HG02852 (cell line): ENCODE results near the gene WNT5B.

Experiments used
- ATAC-seq: cut with Tn5 transposase; IDR thresholded peaks from one replicate; pipeline ENCODE4 v1.9.1; 2021; ENCODE audit warnings: mild to moderate bottlenecking, moderate library complexity; ENCODE audit not compliant: unreplicated experiment

The WNT5B gene

DNA sequence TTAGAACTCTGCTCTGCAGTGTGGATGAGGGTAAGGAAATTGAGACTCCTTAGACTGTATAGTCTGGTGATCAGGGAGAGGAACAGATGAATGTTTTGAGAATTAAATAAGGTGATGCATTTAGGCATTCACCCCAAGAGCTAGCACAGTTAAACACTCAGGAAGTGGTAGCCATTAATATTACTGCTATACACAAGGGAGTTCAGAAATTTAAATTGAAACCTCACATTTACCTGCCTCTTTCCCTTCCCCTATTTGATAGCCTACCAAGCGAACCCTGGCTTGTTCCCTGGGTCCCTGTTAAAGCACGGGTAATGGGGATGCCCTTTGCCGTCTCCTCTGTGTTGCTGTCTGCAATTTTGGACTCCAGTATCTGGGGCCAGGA lies 18.2 kb downstream of the WNT5B start:
- no peak for ATAC-seq

DNA sequence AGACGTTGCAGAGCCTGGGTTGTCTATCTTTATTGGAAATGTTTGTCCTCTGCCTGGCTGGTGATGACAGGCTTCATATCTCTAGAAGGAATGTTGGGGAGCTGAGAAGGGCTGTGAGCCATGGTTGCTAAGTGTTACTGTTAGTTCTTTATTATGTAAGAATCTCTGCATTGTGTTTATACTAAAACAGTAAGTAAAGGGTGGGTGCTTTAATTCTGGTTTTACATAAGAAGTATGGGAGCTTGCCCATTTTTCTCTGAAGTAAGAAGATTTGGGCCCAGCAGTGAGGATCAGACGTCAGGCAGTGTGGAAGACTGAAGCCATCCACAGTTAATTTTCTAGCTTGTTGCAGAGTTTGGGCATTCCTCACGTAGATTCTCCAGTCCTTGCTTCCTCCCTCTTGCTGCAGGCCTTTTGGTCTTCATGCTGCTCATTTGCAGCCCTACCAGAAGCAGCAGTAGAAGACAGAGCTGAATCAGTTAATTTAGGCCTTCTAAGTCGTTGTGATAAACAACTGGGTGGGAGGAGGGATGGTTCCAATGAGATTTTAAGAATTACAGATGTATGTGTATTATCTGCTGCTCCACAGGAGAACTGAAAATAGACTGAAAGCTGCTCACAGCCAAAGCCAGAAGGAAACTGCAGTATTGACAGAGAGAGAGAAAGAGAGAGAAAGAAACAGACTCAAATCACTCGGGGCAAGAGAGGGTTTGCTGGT lies 21.4 kb downstream of the WNT5B start:
- no peak for ATAC-seq

DNA sequence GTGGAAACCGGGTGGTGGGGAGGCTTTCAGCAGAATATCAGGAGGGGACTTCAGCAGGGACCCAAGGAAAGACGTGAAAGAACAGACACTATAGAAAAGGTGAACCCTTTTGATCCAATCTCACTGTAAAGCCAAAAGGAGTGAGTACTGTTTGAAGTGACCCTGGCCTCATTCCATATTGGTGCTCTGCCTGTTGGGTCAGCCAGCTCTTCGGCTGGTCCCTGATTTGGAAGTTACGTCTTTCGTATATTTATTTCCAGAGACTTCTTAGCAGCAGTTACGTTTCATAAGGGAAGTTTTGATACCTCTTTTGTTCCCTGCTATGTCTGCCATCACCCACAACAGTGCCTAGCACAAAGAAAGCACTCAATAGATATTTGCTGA lies 21.9 kb downstream of the WNT5B start:
- no peak for ATAC-seq

DNA sequence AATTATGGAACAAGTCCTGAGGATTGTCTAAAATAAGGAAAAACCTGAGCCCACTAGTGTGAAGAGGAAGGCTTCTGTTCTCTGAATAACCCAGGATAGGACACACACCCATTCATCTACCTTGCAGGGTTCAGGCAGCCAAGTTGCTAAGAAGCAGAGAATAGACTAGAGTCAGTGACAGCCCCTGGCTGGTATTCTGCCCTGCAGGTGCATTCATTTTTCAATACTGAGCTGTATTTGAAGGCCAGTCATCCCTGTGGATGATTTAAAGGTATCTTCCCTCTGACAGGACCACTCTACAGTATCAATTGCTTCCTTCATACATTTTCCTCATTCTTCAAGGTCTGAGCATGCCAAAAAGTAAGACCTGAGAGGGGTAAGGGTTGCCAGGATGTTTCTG lies 22.9 kb downstream of the WNT5B start:
- ATAC-seq = no peak

DNA sequence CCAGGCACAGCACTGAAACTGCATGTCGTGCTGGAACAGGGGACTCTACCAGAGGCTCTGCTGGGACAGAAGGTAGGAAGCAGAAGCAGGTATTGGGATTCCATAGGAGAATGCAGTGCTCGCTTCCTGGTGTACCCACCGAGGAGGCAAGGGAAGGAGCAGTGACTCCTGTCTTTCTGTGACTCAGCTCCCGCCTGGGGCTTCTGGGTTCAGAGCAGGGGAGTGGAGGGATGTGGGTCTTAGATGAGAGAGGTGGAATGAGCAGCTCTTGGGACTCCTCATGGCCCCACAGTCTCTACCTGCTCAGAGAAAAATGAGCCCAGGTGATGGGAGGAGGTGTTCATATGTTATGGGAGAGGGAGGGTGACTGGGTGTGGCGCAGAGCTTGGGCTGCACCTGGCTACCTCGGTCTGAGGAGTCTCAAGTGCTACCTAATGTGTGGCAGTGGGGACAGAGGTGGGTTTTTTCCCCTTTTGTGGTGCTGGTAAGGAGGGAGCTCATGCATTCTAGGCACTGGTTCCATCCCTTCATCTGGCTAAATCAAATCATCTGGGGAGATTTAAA lies 26.3 kb downstream of the WNT5B start:
- ATAC-seq = no peak

DNA sequence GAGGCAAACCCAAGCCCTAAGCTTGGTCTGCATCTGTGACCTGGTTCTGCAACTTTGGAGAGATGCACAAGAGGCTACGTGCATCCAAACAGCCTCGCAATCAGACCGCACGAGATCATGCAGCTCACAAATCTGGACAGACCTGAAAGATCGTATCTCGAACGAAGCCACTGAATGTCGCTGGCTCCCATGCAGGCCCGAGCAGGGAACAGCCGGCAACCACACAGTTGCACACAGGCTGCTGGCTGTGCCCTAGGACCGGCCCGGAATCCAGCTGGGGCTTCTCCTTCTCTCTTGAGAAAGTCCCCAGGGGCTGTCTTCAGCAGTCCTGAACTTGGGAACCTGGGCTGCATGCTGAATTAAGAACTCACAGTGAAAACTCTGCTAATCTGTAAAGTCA lies 27.9 kb downstream of the WNT5B start:
- no peak for ATAC-seq

DNA sequence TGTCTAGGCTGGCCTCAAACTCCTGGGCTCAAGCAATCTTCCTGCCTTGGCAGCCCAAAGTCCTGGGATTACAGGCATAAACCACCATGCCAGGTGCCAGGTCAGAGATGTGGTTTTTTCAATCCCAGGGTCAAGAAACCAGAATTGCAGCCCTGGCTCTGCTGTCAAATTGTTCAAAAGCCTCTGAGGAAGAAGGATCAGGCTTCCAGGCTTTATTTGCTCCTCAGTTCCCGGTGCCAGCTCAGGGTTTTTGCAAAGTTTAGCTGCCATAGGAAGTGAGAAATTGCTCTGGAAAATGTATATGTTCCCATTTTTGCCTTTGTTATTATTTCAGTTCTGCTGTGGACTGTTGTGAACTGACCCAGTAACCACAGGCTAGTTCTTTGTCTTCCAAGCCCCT lies 28.7 kb downstream of the WNT5B start:
- no peak for ATAC-seq

DNA sequence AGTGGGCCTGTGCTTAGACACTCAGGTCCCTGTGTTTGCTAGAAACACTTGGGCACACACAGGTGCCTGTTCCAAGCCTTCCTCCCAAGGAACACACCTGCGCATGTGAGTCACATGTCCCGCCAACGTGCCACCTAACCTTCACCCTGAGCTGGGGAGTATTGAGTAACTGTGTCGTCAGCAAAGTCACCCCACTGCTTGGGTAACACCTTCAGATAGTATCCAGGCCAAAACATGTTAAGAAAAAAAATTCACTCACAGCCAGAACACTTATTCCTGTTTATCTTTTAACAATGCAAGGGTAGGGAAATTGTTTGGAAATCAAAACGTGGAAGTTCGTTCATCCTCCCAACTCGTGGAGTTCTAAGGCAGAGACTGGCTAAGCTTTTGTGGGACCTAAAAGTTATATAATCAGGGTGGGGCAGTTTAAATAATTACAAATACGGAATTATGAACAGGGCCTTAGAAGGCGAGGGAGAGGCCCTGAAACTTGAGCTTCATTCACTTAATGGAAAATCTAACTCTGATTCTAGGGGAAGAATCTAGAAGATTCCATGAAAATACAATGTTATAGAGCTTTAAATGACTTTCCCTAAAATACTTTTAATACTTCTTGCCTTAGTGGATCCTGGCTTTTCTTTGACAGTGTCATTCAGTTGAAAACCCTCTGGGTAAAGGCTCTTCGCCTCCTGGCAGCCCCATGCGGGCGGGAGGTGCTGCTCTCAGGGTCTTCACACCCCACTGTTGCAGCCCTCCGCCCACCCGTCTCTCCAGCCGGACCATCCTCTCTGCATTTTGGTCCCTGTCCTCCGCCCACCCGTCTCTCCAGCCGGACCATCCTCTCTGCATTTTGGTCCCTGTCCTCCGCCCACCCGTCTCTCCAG lies 31.5 kb downstream of the WNT5B start:
- no peak for ATAC-seq

DNA sequence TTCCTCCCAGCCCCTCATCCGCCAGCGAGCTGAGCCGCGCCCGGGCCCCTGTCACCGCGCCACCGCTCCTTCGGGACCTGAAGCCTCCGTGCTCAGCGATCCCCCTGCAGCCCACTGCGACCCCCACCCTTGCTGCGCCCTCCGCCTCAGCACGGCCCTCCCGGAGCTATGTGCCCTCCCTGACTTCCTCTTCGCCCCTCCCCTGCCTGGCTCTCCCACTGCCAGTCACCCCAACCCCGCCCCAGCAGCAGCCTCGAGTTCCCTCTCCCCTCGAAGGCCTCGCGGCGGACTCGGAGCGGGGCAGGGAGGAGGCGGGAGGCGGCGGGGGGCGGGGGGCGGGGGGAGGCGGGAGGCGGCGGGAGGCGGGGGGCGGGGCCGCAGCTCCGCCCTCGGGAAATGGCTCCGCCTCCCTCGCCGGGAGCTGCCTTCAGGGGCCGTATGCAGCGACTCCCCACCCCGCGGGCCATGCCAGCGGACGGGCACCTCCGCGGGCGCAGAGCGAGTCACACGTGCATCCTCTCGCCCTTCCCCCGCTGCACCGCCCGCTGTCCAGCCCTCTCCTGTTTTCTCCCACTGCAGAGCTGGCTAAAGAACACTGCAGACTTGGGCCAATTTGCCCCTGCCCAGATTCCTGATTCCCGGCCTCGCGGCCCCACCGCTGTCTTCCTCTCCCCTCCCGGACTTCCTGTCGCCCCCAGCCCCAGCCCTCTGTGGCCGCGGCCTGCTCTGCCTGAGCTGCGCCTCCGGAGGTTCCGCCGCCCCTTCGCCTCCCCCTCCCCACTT lies 32.7 kb downstream of the WNT5B start:
- ATAC-seq = peak; percentile 64

DNA sequence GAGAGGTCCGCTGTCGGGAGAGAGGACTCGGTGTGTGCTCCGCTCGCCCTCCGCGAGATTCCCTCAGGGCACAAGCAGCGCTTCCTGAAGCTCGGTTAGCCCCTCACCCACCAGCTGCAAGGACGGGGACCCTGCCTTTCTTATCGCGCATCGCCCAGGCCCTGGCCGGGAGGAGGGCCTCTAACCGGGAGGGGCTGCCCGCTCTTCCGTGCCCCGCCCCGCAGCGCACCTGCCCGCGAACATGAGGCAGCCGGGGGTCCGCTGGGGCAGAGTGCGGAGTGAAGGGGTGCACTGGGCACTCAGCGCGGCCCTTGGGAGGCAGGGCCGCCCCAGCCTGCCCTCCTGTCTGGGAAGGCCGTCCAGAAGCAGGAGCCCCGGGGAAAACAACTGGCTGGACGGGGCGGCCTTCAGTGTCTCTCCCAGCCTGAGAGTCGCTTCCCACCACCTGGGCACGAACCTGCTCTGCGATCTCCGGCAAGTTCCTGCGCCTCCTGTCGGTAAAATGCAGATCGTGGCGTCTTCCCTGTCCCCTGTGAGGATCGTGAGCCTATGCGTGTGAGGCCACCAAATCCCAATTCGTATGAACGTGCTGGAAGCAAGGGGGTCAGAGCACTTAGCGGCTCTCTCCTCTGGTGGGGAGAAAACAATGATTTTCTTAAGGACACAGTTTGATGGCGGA lies 33.9 kb downstream of the WNT5B start:
- ATAC-seq = no peak

DNA sequence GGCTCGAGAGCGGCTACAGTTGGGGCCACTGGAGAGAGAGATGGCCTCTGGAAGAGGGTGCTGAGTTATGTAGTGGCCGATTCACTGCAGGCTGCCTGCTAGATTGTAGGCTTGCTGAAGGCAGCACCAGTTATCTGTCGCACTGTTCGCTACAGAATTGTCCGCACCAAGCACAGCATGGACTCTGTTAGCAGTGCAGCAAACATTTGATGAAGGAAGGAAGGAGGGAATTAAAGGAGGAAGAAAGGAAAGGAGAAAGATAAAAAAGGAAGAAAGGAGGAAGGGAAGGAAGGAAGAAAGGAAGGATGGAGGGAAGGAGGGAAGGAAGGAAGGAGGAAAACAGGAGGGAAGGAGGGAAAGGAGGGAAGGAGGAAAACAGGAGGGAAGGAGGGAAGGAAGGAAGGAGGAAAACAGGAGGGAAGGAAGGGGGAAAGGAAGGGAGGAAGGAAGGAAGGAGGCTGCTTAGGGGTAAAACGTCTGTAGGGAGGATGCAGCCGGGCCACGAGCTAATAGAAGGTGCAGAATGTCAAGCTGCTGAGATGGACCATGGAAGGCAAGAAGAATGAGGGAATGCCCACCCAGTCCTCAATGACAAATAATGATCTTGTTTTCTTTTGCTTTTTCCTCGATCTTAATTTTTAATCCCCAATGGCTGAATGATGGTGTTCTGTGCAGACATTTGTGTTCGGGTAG lies 34.6 kb downstream of the WNT5B start:
- no peak for ATAC-seq

DNA sequence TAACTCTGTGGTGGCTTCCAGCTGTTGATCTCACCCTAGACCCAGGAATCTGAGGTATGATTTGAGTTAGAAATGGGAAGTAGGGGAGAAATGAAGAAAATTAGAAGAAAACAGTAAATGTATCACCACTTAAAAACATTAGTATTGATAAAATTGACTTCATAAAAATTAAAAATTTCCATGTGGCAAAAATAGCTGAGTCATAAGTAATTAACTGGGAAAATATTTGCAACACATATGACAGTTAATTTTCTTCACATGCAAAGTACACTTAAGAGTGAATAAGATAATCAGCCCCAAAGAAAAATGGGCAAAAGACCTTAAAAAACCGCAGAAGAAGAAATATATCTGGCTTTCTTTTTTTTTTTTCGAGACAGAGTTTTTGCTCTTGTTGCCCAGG lies 36.3 kb downstream of the WNT5B start:
- no peak for ATAC-seq

DNA sequence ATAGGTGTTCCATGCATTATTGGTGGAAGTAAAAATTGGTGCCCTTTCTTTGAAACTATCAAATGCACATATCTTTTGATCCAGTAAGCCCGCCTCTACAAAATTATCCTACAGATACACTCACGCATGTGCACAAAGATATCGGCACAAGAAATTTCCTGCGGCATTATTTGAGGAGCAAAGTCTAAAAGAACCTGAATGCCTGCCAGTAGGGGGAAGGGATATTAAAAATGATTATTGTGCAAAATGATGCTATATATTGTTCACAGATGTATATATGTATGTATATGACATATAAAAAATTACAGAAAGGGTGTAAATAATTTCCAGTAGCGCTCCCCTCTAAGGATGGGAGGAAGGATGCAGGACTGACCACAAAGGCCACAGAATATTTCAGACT lies 37.2 kb downstream of the WNT5B start:
- no peak for ATAC-seq

DNA sequence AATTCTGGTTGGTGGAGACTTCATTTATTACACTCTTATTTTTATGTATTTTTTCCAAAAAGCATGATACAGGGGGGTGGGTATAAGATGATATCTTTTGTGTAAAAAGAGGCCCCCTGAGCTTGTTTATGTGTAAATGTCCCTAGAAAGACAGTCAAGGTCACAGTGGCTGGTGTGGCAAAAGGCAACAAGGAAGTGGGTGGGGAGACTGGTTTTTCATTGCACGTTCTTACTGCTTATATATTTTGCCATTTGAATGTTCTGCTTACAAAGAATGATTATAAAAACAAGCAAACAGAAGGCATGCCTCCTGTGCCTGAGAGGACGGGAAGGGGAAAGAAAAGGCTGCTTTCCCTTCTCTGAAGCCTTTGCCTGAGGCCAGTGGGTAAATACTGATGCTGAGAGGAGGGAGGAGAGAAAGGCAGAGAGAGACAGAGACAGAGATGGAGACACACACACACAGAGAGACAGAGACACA lies 37.7 kb downstream of the WNT5B start:
- ATAC-seq = no peak

DNA sequence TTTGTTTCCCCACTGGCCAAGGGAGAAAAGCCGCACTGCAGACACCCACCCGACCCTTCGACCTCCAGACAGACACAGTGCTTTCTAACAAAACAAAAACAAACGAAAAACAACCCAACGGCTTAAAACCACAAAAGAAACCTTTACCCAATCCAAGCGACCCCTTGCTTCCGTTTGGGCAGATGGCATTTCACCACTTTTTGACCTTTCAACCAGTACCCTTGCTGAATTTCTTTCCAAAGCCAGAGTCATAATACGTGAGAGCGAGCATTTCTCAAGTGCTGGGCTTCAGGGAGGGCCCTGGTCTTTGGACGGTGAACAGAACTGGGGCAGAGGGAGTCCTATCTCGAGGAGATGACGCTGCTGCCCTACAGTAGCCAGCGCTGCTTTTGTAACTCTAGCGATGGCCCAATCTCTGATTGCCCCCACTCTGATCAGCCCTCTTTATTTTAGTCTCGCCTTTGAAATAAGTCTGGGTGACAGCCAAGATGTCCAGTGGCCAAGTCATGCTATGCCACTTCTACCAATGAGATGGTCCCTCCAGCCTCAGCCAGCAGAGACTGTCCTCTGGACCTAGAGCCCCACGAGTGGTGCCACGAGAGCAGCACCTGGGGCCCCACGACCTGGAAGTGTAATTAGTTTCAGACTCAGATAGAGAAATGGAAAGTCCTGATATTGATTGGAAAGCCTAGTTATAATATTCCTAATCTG lies 40.0 kb downstream of the WNT5B start:
- no peak for ATAC-seq

DNA sequence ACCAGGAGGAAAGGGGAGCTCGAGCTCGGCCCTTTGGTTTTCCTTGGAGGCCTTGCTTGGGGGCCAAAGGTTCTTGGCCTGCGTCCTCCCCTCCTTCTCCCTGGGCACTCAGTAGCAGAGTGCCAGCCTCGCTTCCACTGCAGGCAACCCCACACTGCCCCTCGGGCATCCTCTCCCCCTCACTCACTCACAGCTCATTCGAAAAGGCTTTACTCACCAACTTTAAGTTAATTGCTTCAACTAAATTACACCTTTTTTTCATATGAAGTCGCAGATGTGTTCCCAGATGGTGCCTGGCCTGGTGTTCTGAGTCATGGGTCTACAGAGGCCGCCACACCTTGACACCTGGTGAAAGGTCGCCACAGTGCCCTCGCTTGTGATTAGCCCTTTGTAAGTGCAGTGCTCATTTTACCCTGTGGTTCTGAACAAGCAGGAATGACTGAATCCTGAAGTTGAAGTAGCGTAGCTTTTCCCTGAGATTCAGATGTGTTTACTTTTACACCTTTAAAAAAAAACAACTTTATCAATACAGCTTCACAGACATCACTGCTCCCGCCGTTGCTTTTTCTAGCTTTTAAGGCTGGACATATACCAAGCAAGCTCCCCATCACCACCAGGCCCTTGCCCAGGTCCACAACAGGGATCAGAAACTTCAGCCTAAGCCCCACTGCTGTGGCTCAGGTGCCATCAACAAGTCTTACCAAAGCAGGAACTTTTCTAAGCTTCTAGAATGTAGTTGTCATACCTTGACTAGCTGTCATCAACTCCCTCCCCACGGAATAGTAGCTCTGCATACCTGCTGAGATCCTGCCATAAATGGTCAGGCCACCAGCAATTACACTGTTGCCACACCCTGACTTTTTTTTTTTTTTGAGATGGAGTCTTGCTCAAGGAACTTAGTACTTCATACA lies 41.6 kb downstream of the WNT5B start:
- no peak for ATAC-seq

DNA sequence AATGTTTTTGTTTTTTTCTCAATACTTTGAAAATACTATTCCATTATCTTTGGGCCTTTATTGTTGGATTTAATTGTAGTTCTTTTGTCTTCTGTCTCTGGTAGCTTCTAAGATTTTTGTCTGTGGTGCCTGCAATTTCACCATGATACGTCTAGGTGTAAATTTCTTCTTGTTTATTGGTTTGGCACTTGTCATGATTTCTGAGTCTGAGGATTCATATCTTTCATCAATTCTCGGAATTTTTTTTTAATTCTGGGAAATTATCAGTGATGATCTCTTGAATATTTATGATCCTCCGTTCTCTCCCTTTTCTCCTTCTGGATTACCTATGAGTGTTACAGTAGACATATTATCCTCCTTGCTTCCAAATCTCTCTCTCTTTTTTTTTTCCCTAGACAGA lies 47.0 kb downstream of the WNT5B start:
- ATAC-seq = no peak

DNA sequence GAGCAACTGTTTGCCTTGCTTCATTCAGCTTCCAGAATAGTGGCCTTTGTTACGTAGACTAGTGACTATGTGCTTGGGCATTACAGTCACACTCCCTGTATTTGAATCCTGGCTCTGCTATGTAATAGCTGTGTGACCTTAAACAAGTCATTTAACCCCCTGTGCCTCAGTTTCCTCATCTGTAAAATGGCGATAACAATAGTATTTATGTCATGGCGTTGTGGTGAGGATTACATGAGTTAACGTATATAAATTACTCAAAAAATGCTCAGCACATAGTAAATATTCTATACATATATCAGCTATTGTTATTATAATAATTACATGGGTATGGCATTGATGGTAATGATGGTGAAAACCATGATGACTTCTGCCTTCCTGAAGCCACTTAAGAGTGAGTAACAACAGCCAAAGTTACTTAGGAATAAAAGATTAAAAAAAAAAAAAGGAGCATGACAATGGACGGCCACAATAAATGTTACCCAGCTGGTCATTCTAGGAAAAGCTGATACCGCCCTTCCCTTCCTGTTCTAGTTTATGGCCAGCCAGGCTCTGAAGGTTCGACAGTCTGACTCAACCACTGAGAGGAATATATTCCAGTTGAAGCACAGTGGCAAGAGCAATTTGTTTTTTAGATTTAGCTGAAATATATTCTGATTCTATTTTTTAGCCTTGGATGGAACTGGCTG lies 51.9 kb downstream of the WNT5B start:
- no peak for ATAC-seq
